DMS 273 (cell line): ENCODE data around the gene LINC01488.
A peak's percentile ranks its signal among the peaks of the same experiment; 100 is the strongest.

Source experiments
- DNase-seq: peaks from one replicate; lab custom pipeline; 2025; ENCODE audit not compliant: unreplicated experiment; lab: John Stamatoyannopoulos, UW

LINC01488 gene

DNA sequence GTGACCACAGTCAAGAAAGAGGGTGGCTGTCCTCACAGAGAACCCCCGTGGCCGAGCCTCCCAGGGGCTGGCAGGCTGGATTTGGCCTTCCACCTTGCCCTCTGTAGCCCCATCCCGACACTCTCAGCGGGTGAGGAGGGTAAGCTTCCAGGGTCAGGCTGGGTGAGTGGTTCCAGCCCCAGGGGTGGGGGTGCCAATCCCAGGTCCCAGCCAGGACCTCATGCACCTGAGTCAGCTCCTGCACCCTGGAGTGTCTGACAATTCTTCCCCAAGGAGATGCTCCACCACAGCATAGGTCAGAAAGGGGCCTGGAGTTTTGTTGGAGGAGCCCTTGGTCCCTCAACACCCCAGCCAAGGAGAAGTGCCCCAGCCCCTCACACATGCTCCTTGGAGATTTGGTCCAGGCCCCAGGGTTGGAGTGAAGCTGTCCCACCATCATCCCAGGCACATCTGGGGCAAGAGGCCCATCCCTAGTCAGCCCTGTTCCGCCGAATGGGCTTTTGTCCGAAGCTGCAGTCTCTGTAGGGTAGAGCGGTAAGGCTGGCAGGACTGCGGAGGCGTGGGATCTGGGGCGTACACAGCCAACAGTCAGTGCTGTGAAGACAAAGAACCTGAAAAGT lies 8.4 kb downstream of the LINC01488 start:
- DNase-seq = no peak

DNA sequence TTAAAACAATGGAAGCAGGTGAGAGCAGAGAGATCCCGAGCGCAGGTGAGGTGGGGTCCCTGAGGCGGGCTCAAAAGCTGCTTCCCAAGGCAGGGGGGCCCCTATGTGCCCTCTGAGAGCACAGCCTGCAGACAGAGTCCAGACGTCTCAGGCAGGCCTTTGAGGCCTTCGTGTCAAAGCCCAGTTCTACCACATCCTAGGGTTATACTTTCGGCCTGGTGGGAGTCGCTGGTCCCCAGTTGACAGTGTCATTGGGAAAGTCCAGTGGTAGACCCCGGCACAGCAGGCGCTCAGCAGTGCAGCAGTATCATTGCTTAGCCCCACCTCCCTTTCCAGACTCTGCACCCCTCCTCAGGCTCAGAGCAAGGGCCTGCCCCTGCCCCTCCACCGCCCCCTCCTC lies 9.1 kb downstream of the LINC01488 start:
- DNase-seq = no peak

DNA sequence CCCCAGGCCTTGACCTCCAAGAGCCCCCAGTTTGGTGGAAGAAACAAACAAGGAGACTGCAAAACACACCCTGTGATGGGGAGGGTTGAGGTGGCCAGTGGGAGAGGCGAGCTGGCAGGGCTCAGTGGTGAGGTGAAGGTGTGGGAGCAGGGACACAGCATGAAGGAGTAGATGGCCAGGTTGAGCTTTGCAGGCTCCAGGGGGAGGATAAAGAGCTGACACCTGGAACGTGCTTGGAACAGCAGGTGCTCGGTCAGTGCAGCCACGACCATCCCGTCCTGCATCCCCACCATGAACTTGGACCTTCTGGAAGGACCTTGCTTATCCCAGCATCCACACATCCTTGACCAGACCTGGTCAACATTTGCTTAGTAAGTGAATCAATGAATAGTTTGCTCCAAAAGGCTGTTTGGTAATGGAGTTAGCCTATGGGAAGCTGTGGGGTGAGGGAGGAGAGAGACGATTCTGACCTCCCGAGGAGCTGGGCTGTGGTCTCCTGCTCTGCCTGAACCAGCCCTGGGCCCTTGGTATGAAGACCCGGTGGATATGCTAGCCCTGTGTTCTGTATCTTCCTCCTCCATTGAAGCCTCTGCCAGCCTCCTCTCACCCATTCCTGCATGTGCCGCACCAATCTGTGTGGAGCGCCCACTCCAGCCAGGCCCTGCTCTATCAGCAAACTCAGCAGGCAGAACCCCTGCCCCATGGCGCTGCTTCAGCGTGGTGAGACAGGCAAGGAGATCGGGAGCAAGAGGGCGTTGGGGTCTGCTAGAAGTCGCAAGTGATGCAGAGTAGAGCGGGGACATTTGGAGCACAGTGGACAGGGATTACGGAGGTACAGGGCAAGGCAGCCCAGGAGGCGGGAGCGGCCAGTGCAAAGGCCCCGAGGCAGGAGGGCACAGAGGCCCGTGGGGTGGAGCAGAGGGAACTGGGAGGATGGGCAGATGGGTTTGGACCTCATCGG lies 9.9 kb downstream of the LINC01488 start:
- no peak for DNase-seq

DNA sequence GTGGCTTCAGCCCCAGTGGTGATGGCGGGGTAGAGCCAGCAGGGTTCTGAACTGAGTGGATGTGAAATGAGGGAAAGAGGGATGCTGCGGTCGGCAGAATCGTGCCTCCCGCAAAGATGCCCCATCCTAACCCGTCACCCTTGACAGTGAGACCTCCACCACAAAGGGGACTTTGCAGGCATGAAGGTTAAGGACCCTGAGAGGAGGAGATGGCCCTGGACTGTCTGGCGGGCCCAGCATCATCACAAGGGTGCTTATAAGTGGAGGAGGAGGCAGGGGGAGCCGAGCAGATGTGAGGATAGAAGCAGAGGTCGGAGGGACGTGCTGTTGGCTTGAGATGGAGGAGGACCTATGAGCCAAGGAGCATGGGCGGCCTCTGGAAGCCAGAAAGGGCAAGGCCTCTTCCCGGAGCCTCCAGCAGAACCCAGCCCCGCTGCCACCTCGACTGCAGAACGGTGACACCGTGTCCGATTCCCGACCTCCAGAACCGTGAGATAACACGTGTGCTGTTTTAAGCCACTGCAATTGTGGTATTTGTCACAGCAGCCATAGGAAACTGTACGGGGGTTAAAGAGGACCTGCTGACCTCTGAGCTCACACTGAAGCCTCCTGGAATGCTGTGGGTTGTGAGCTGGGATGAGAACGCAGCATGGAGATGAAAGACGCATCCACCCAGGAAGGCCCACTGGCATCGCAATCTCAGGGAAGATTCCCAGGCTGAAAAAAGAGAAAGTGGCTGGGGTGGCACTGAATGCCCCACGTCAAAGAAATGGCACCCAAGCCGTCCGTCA lies 10.9 kb downstream of the LINC01488 start:
- no peak for DNase-seq

DNA sequence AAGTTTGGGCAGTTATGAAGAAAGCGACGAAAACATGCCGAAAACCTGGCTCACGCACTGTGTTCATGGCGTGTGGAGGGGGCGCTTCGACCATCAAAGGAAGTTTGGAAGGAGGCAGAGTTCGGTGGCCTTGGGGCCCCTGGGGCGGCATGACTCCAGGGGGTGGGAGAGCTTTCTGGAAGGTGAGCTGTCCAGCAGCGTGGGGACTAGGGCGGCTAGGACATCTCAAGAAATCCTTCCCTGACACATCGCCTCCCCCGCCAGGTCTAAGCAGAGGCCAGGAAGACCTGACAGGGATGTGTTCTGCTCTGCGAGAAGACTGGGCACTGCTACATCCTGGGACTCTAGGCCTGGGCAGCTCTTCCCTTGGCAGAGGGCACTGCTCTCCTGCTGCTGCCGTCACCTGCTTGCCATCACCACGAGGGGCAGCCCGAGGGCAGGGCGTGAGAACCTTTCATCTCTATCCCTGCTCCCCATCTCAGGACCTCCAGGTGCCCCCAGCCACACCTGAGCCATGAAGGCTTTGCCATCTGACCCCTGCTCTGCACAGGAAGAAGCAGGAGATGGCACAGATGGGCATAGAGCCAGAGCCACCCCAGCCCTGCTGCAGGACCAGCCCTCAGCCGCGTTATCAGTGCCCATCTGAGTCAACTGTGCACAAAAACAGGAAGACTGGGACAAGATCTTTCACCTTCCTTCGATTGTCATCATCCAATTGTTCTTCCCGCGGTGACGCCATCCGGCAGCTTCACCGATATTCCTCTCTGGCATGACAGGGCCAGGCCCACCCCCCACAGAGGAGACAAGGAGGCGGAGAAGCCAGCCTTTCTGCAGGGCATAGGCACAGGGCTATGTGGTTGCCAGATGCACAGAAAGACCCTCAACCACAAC lies 12.7 kb downstream of the LINC01488 start:
- DNase-seq = no peak

DNA sequence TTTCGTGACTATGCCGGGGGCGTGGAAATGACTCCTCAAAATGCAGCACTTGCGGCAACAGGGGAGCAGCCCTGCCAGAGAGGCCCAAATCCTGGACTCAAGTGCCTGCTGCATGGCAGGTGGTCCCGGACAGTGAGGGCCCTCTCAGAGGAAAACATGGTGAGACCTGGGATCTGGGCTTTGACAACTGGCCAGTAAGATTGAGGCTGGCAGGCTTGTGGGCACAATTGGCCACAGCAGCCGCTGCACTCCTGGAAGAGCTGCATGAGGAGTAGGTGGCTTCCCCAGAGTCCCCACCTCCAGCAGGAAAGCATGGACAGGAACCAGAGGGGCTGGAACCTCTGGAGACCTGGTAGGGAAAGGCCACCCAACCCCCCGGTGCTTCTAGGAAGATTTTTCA lies 13.4 kb downstream of the LINC01488 start:
- DNase-seq = no peak

DNA sequence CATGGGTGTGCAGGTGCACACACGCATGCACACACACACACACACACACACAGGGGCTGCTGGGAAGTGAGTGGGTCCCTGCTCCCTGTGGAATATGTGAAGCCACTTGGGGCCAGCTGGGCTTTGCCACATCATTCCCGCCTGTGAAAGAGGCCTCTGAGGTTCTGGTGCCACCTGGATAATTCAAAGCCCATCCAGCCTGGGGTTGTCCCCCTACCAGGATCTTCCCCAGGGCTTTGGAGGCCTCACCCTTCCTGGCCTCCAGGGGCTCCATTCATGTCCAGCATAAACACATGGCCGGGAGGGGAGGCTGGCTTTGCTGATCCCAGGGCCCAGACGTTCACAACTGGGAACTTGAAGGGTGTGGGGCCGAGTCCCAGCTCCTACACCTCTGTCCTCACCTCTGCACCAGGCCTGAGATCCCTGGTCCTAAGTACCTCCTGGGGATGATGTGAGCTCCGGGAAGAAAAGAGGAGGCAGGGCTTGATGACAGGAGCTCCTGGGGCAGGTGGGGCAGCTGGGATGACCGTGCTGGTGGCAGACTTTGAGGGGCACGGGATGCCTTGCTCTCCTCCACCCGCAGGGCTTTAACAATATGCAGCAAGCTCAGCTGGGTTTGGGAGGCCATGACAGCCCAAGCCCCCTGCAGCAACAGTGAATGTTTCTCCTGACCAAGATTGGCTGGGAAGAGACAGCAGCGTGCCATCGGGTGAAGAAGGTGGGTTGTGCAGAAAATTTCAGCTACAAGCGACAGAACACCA lies 14.2 kb downstream of the LINC01488 start:
- no peak for DNase-seq

DNA sequence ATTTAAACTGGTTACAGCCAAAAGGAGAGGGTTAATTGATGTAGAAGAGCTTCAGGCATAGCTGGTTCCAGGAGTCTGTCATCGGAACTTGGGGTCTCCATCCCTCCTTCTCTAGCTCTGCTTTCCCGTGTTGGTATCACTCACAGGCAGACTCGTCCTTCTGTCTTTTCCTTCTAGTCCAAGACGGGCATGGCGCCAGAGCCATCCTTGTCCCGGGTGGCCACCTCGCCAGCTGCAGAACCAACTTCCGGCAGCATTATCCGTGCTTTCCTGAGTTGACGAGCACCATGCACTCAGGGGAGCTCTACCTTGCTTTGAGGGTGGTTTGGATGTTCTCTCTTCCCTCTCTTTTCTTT lies 14.7 kb downstream of the LINC01488 start:
- no peak for DNase-seq

DNA sequence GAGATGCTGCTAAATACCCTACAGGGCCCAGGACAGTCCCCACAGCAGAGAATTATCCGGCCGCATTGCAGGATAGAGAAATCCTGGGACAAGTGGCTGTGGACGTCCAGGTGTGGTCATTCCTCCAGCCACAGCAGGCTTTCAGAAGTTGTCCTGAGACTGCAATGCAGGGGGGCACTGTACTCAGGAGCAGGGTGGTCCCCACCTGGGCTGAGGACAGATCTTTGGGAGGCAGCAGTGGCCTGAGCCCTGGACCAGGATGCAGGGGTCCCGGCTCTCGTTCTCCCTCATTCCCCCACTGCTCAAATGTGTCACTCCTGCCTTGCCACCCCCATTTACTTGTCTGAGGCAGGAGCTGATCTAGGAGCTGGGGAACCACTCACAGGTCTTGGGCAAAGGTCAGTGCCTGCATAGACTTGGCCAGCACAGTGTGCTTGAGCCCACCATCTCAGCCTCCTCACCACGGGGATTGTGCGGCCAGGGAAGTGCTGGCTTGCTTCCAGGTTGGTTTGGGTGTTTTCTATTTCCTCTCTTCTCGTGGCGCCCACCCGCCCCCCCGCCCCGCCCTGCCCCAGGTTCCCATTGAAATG lies 15.3 kb downstream of the LINC01488 start:
- no peak for DNase-seq

DNA sequence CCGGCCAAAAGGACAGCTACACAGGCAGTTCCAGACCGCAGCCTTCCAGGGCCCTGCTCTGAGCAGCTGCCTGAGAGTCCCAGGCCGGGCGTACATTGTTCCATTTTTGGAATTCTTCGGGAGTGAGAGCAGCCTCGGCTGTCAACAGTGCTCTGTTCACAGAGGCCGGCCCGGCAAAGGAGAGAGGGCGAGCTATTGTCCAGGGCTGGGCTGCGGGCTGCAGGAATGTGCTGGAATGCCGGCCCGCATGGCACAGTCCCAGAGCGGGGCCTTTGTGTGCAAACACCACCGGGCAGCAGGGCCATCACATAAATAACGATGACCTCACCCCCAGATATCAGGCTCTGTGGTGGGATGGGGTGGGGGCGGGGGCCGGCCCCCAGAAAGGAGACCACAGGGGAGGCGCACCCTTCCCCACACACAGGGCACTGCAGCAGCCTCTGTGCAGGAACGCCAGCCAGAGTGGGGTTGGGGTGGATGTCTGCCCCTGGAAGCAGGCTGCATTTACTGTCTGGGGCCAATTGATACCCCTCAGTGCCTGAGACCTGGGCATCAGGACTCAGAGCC lies 15.8 kb downstream of the LINC01488 start:
- DNase-seq = no peak

DNA sequence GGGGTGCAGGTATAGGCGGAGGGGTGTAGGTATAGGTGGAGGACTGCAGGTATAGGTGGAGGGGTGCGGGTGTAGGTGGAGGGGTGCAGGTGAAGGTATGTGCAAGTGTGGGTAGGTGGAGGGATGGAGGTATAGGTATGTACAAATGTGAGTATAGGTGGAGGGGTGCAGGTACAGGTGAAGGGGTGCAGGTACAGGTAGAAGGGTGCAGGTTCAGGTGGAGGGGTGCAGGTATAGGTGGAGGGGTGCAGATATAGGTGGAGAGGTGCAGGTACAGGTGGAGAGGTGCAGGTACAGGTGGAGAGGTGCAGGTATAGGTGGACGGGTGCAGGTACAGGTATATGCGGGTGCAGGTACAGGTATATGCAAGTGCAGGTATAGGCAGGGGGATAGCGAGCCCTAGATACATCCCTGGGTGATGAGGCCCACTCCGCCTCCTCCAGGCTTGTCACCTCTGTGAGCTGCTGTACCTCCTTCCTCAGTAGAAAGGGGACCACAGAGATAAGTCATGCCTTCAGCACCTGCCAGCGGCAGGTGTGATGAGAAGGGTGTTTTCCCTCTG lies 17.2 kb downstream of the LINC01488 start:
- DNase-seq = no peak

DNA sequence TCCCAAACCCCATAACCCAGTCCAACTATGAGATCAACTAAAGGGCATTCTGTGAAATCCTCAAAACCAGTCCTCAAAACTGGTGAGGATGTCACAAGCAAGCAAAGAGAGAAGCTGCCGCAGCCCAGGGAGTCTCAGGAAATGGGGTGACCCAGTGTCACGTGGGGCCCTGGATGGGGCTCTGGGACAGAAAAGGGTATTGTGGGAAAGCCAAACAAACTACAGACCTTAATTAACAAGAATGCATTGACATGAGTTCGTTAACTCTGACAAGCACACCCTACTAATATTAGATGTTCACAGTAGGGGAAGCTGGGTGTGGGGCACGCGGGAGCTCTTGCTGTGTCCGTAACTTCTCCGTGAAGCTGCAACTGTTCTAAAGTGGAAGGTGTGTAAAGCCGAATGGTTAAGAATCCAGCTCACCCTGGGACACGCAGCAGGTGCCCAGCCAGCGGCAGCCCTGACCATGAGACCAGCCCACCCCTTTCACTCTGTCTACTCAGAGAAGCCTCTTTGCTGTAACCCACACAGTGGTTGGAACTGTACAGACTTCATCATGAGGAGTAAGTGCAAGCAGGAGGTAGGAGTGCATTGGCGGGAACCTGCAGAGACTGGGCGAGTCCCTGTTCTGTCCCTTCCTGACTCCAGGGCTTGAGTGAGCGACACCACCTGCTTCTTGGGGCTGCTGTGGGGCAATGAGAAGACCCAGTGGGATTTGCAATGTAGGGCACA lies 17.9 kb downstream of the LINC01488 start:
- no peak for DNase-seq

DNA sequence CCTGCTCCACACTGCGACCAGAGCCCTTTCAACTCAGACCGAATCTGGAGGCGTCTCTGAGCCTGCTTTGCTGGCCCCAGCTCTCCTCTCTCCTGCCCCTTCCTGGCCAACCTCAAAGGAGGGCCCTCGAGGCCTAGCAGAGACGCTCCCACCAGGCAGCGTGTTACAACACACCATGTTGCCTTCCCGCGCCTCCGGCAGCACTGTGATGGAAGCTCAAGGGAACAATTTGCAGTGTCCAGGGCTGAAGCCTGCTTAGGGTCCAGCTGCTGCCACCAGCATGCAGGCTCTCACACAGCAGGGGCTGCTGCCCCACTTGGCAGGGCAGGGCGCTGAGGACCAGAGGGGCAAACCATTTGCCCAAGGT lies 18.4 kb downstream of the LINC01488 start:
- no peak for DNase-seq

DNA sequence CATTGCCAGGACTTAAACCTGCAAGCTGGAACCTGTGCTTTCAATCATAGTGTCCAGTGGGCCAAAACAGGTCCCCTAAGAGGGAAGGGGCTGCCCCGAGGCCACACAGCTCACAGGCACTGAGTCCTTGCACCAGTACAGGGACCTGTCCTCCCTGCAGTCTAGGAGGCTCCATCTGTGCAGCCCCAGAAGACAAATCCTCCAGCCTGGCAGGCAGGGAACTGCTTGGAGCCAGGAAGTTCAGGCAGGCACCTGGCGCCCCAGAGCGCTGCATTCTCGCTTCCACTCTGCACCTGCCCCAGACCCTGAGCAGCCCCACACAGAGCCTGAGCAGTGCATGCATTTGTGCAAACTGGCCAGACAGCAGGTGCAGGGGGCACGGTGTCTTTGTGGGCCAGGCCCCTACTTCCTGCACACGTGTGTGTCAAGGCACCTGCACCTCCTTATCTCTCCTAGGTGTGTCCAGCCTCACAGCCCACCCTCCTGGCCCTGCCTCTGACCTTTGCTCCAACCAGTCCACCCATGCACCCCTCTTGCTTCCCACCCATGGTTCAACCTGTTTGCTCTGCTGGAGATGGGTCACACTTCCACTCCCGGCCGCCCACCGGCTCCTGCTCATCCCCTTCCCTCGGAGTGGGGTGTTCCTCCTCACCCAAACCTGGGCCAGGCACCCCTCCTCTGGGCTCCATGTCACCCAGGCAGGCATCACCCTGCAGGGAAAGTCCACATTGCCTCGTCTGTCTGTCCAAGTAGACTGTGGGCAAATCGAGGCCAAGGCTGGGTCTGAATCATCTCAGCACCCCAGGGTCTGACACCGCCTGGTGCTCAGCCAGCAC lies 19.0 kb downstream of the LINC01488 start:
- DNase-seq = no peak

DNA sequence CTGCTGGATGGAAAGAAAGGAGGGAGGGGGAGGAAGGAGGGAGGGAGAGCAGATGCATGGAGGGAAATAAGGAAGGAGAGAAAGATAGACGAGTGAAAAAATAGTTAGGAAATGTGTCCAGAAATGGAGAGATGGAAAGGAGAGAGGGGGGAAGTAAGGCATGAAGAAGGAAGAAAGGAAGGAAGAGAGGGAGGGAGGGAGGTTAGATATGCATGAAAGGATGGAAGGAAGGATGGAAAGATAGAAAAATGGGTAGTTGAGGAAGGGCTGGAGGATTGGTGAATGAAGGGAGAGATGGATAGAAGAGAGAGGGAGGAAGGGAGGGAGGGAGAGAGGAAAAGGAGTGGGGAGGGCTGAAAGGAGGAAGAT lies 19.6 kb downstream of the LINC01488 start:
- DNase-seq = no peak

DNA sequence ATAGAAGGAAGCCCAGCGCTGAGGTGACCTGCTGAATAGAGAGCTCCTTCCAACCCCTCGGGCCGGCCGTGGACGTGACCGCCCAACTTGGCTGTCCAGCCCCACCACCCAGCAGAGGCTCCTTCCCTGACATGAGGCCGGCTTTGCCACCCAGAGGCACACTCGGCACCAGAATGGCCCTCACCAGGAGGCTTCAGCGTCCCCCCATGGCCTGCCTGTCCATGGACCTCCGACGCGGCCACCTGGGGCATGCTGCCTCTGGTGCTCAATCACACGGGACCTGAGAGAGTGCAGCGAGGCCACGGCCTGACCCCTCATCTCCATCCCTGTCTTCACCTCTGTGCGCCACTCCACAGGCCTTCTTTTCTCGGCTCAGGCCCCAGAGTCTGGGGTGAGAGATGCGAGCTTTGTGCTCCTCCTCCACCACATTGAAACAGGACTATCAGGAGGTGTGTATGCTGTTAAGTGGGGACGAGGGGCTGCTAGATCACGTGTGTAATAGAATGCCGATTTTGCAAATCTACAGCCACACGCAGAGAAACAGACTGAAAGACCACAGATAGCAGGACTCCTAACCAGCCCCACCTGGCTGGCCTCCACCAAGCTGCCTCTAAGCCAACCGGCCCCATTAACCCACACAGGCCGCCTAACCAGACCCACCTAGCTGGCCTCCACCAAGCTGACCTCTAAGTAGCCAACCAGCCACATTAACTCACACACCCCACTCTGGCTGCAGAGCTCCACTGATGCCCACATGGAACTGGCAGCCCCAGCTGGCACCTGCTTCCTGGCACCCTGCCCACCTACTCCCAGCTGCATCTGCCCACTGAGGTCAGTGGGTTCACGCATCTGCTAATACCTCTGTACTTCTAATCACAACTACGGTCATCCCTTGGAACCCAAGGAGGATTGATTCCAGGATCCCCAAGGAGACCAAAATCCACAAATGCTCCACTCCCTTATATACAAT lies 20.7 kb downstream of the LINC01488 start:
- DNase-seq = peak; percentile 39
